HCT116 (cell line): ENCODE data around the gene ARHGEF6. TPM values are rescaled to one million over a fixed set of nuclear protein-coding genes. Genes with fewer than 3 reads are reported as not detected.

ENCODE experiments used
- ATAC-seq: fragments of 200-7000 bp; cut with Tn5 transposase; 2 replicates; pipeline ENCODE4 v1.9.1; 2020; ENCODE audit warnings: mild to moderate bottlenecking, moderate library complexity
- BruUV-seq: library from RNA; stranded (reverse); fragments of 400-500 nt; replicated peaks from 2 replicates; lab custom pipeline; 2021; lab: Mats Ljungman, UMichigan
- CTCF ChIA-PET: fragments of 300-600 bp; sonication (Branson Sonifier 250); formaldehyde crosslinking; loops from one replicate; lab custom pipeline; 2021; ENCODE audit warnings: antibody characterized with exemption; lab: Charles Lee
- POLR2A ChIA-PET: fragments of 300-600, 350-600 bp; sonication (Branson Sonifier 250); formaldehyde crosslinking; loops from one replicate; lab custom pipeline; 2021; ENCODE audit warnings: antibody characterized with exemption; lab: Charles Lee
- RAD21 ChIA-PET, 2 experiments: fragments of 300-600 bp; sonication (Branson Sonifier 250); formaldehyde crosslinking; loops; one replicate each; lab custom pipeline; 2023; ENCODE audit warnings: low total read pairs in 2 of 2; ENCODE audit not compliant: uncharacterized antibody in 2 of 2, unreplicated experiment in 2 of 2, low non-redundant PET in 1 of 2; lab: Charles Lee
- DNase-seq: peaks from one replicate; pipeline ENCODE4 v3.0.0-alpha.2; 2010; ENCODE audit warnings: low read depth, low spot score
- H2AFZ ChIP-seq: fragments of 200-600 bp; shearing (Covaris generic), sonication (generic); 2 replicates; pipeline ENCODE4 v1.6.1; 2017; ENCODE audit warnings: low read depth, mixed run types, mixed read lengths, antibody characterized with exemption, low read length; ENCODE audit not compliant: poor library complexity, severe bottlenecking
- H3K27ac ChIP-seq: 2 replicates; pipeline ENCODE4 v1.5.1; 2012; ENCODE audit warnings: low read depth, low read length
- H3K27me3 ChIP-seq: fragments of 200-600 bp; sonication (generic); 2 replicates; pipeline ENCODE4 v1.6.1; 2016; ENCODE audit warnings: mixed run types, low read length, mixed read lengths; ENCODE audit not compliant: insufficient read depth
- H3K36me3 ChIP-seq, 2 experiments: fragments of 200-500 bp in 1 of 2; fragments of 200-600 bp in 1 of 2; sonication (Bioruptor generic) in 1 of 2; sonication (generic) in 1 of 2; 2 replicates each; pipeline versions ENCODE4 v1.5.1 to v1.6.1; 2014 to 2016; ENCODE audit warnings: low read length in 2 of 2, inconsistent platforms in 1 of 2, mixed read lengths in 1 of 2, mixed run types in 1 of 2; ENCODE audit not compliant: insufficient read depth in 2 of 2, control insufficient read depth in 1 of 2
- H3K4me1 ChIP-seq, 2 experiments: fragments of 200-600 bp in 1 of 2; sonication (generic) in 1 of 2; 2 replicates each; pipeline versions ENCODE4 v1.5.1 to v1.6.1; 2012 to 2017; ENCODE audit warnings: low read length in 2 of 2, inconsistent platforms in 1 of 2, mild to moderate bottlenecking in 1 of 2, mixed read lengths in 1 of 2, mixed run types in 1 of 2, moderate library complexity in 1 of 2; ENCODE audit not compliant: insufficient read depth in 2 of 2, control insufficient read depth in 1 of 2
- H3K4me2 ChIP-seq: fragments of 200-600 bp; sonication (generic); 2 replicates; pipeline ENCODE4 v1.6.1; 2017; ENCODE audit warnings: mixed run types, low read length, mixed read lengths
- H3K4me3 ChIP-seq, 2 experiments: fragments of 200-600 bp in 1 of 2; sonication (generic) in 1 of 2; replicated peaks in 1 of 2; 2 replicates each; pipeline ENCODE4 v1.5.1; 2011 to 2016; ENCODE audit warnings: low read length in 2 of 2, control low read depth in 1 of 2, low read depth in 1 of 2, mild to moderate bottlenecking in 1 of 2, mixed read lengths in 1 of 2, mixed run types in 1 of 2
- H3K79me2 ChIP-seq: fragments of 200-600 bp; sonication (generic); 2 replicates; pipeline ENCODE4 v1.6.1; 2017; ENCODE audit warnings: mild to moderate bottlenecking, mixed run types, low read length, moderate library complexity, mixed read lengths; ENCODE audit not compliant: insufficient read depth
- H3K9ac ChIP-seq: fragments of 200-600 bp; sonication (generic); 2 replicates; pipeline ENCODE4 v1.6.1; 2016; ENCODE audit warnings: low read length, mixed read lengths
- H3K9me2 ChIP-seq: fragments of 200-600 bp; sonication (generic), shearing (Covaris generic); 2 replicates; pipeline ENCODE4 v1.6.1; 2017; ENCODE audit warnings: mixed run types, mild to moderate bottlenecking, moderate library complexity; ENCODE audit not compliant: insufficient read depth
- H3K9me3 ChIP-seq, 2 experiments: fragments of 200-500 bp in 1 of 2; fragments of 200-600 bp in 1 of 2; sonication (Bioruptor generic) in 1 of 2; sonication (generic) in 1 of 2; 2 replicates each; pipeline ENCODE4 v1.6.1; 2014 to 2017; ENCODE audit warnings: low read length in 2 of 2, mixed read lengths in 2 of 2, inconsistent platforms in 1 of 2, low read depth in 1 of 2, mild to moderate bottlenecking in 1 of 2, mixed run types in 1 of 2, moderate library complexity in 1 of 2; ENCODE audit not compliant: control insufficient read depth in 1 of 2, insufficient read depth in 1 of 2
- H4K20me1 ChIP-seq: fragments of 200-600 bp; sonication (generic), shearing (Covaris generic); 2 replicates; pipeline ENCODE4 v1.6.1; 2017; ENCODE audit warnings: mixed run types, mild to moderate bottlenecking, moderate library complexity; ENCODE audit not compliant: insufficient read depth
- CTCF ChIP-seq, 3 experiments: fragments of 200-600 bp in 1 of 3; sonication (generic) in 1 of 3; IDR thresholded peaks in 2 of 3; conservative IDR thresholded peaks in 1 of 3; 2 replicates each; pipeline ENCODE4 v1.5.1; 2012 to 2017; ENCODE audit warnings: low read depth in 2 of 3, low read length in 2 of 3, antibody characterized with exemption in 1 of 3, borderline replicate concordance in 1 of 3, control low read depth in 1 of 3, mild to moderate bottlenecking in 1 of 3, mixed read lengths in 1 of 3, mixed run types in 1 of 3, moderate library complexity in 1 of 3; ENCODE audit not compliant: insufficient read depth in 1 of 3
- JUND ChIP-seq: IDR thresholded peaks from 2 replicates; pipeline ENCODE4 v1.6.1; 2012
- REST ChIP-seq: IDR thresholded peaks from 2 replicates; pipeline ENCODE4 v1.6.1; 2012; ENCODE audit warnings: low read depth
- SIN3A ChIP-seq: IDR thresholded peaks from 2 replicates; pipeline ENCODE4 v1.6.1; 2012; ENCODE audit warnings: low read depth
- SP1 ChIP-seq: IDR thresholded peaks from 2 replicates; pipeline ENCODE4 v1.6.1; 2012; ENCODE audit warnings: low read depth
- SRF ChIP-seq: IDR thresholded peaks from 2 replicates; pipeline ENCODE4 v1.6.1; 2012; ENCODE audit warnings: low read depth
- YY1 ChIP-seq: IDR thresholded peaks from 2 replicates; pipeline ENCODE4 v1.6.1; 2011; ENCODE audit warnings: low read length, low read depth, moderate library complexity, mild to moderate bottlenecking; ENCODE audit not compliant: insufficient replicate concordance; ENCODE audit errors: extremely low read depth
- ZBTB33 ChIP-seq: IDR thresholded peaks from 2 replicates; pipeline ENCODE4 v1.6.1; 2011; ENCODE audit warnings: mild to moderate bottlenecking, low read length, moderate library complexity; ENCODE audit not compliant: insufficient replicate concordance; ENCODE audit errors: extremely low read depth
- ZFX ChIP-seq: fragments of 450-650 bp; IDR thresholded peaks from 2 replicates; pipeline ENCODE4 v1.6.1; 2017
- intact Hi-C: fragments of 100-400 bp; cut with micrococcal nuclease; formaldehyde crosslinking; loops from 2 replicates; pipeline ENCODE4 v1.10.0; 2022
- total RNA-seq: library from RNA; stranded (reverse); gene quantifications from one replicate; pipeline ENCODE4 v1.2.1, GENCODE V29; 2021; ENCODE audit not compliant: unreplicated experiment

ARHGEF6 gene
- total RNA-seq, 1 experiment from 2014 or later = 1.9 TPM

GRCh38 chrX:136646602-136647239 is 134.0 kb downstream of the ARHGEF6 start:
- ATAC-seq = no peak
- ChIA-PET CTCF (no interaction called here), RAD21 (no interaction called here)

GRCh38 chrX:136643243-136643642 is 137.5 kb downstream of the ARHGEF6 start:
- ATAC-seq = no peak
- no TSS peak for BruUV-seq
- H3K9ac ChIP-seq = no peak overlapping the region

More at GRCh38 chrX:136646602-136647239, 134.0 kb downstream of the ARHGEF6 start:
- Histone ChIP-seq H3K9ac (no peak overlapping the region), H3K27me3 (no peaks in the 10 kb centered on the region), H3K9me2 (no peaks in the 10 kb centered on the region), H3K27ac (no peak overlapping the region), H2AFZ (no peak overlapping the region), H3K4me3 (no peak overlapping the region), H3K9me3 (no peaks in the 10 kb centered on the region), H3K4me1 (no peaks in the 10 kb centered on the region), H3K36me3 (no peaks in the 10 kb centered on the region), H3K79me2 (no peaks in the 10 kb centered on the region), H3K4me2 (no peak overlapping the region), H4K20me1 (no peaks in the 10 kb centered on the region)
- no peak for DNase-seq
- POLR2A ChIA-PET = no interaction called here
- BruUV-seq = no TSS peak
- intact Hi-C loops = no loop called here
- TF ChIP-seq SIN3A (no peak), ZBTB33 (no peak), ZFX (no peak), JUND (no peak)

More at GRCh38 chrX:136643243-136643642, 137.5 kb downstream of the ARHGEF6 start:
- Histone ChIP-seq H3K27me3 (no peaks in the 10 kb centered on the region), H3K4me3 (no peak overlapping the region), H3K79me2 (no peaks in the 10 kb centered on the region), H3K27ac (no peak overlapping the region), H3K9me2 (no peaks in the 10 kb centered on the region), H3K4me1 (no peaks in the 10 kb centered on the region), H3K36me3 (no peaks in the 10 kb centered on the region), H3K9me3 (no peaks in the 10 kb centered on the region), H4K20me1 (no peaks in the 10 kb centered on the region), H2AFZ (no peak overlapping the region), H3K4me2 (no peak overlapping the region)
- ChIA-PET POLR2A (no interaction called here), CTCF (no interaction called here), RAD21 (no interaction called here)
- DNase-seq = no peak
- intact Hi-C loops = no loop called here
- TF ChIP-seq SRF (no peak), YY1 (no peak), CTCF (IDR thresholded peaks at IDR 0.05 in 2 of 3, conservative IDR thresholded peaks at IDR 0.05 in 1 of 3; ENCODE audit: borderline replicate concordance in 1 of 3, insufficient read depth in 1 of 3, low read depth in 2 of 3, low read length in 2 of 3) (no peak), REST (no peak), SP1 (no peak)
